Fibroblast of mammary gland (primary cell): ENCODE results near the gene TIPRL.
"Not testable (repeated sequence)": the region's sequence is repeated elsewhere in the genome, so short reads cannot be mapped to it uniquely, and the experiment has no call there.

Source experiments
- DNase-seq: peaks from one replicate; pipeline ENCODE4 v3.0.0-alpha.2; 2010; ENCODE audit warnings: low read depth
- H3K4me3 ChIP-seq: 2 replicates; pipeline ENCODE4 v1.5.1; 2011; ENCODE audit warnings: low read depth, mild to moderate bottlenecking, low read length, moderate library complexity; ENCODE audit not compliant: control insufficient read depth
- TF ChIP-seq, protein P1 (sequence below): conservative IDR thresholded peaks from 2 replicates; pipeline ENCODE4 v1.5.1; 2011; ENCODE audit warnings: low read depth, low read length, inconsistent platforms; ENCODE audit not compliant: control insufficient read depth, insufficient read depth

Gene TIPRL

DNA sequence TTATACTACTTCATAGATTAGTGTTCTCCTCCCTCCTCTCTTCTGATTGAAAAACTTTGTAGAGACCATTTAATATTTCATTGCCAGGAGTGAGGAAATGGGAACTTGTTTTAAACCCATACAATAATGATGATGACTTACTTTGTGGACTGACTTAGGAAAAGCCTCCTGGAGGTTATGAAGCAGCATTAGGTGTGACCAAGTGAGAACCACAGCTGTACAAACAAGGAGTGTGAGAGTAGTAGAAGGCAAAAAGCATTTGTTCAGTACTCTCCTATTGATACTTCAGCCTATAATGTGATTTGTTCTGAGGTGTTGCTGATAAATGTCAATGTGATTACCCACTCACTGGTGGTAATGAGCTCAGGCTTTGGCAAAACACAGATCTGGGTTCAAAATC is 8.4 kb downstream of the TIPRL start:
- no peak overlapping the region for H3K4me3 ChIP-seq
- TF ChIP-seq, protein P1, sequence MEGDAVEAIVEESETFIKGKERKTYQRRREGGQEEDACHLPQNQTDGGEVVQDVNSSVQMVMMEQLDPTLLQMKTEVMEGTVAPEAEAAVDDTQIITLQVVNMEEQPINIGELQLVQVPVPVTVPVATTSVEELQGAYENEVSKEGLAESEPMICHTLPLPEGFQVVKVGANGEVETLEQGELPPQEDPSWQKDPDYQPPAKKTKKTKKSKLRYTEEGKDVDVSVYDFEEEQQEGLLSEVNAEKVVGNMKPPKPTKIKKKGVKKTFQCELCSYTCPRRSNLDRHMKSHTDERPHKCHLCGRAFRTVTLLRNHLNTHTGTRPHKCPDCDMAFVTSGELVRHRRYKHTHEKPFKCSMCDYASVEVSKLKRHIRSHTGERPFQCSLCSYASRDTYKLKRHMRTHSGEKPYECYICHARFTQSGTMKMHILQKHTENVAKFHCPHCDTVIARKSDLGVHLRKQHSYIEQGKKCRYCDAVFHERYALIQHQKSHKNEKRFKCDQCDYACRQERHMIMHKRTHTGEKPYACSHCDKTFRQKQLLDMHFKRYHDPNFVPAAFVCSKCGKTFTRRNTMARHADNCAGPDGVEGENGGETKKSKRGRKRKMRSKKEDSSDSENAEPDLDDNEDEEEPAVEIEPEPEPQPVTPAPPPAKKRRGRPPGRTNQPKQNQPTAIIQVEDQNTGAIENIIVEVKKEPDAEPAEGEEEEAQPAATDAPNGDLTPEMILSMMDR, result no peak
- DNase-seq, result no peak

DNA sequence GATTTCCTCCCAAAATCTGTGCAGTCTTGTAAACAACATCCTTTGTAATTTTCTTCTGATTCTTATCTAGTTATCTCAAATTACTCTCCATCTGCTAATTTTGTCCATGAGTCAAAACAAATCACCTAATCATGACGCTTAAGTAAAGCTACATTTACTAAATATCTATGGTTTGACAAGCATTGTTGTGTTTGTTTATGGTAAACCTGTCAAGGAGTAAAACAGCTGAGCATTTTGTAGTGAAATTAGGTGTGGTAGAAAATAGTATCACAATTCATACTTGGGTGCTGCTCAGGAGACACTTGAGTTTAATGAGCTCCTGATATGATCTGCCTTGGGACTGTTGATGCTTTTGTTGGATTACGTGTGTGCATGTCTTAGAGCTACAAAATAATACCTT is 11.6 kb downstream of the TIPRL start:
- H3K4me3 ChIP-seq, result no peak overlapping the region
- no peak for DNase-seq
- TF ChIP-seq, protein P1, result no peak

DNA sequence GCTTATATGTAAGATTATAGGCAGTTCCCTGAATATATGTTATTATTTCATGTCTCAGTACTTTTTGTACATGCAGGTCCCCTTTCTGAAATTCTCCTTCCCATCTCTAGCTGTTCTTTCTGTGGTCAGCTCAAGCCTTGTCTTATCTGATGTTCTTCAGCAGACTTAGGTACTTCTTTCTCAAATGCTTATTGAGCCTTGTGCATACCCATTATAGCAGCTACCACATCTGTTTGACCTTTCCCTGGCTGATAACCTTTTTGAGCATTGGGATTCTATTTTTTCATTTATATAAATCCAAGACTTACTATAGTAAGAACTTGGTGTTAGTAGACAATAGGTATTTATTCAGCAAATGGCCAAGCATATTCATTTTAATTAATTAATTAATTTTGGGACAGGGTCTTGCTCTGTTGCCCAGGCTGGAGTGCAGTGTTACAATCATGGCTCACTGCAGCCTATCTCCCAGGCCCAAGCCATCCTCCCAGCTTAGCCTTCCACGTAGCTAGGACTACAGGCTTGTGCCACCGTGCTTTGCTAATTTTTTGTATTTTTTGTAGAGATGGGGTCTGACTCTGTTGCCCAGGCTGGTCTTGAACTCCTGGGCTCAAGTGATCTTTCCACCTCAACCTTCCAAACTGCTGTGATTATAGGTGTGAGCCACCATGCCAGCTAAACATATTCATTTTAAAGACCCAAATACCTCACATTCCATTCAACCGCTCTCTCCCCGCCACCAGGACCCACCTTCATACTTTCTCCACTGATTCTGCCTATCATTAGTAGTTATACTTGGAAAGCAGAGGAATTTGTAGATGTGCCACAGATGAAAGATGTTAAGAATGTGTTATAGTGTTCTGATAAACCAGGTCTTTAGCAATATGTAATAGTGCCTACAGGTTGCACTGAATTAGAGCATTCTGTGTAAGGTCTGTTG is 16.7 kb downstream of the TIPRL start:
- TF ChIP-seq, protein P1, result no peak
- H3K4me3 ChIP-seq, result no peak overlapping the region
- no peak for DNase-seq

DNA sequence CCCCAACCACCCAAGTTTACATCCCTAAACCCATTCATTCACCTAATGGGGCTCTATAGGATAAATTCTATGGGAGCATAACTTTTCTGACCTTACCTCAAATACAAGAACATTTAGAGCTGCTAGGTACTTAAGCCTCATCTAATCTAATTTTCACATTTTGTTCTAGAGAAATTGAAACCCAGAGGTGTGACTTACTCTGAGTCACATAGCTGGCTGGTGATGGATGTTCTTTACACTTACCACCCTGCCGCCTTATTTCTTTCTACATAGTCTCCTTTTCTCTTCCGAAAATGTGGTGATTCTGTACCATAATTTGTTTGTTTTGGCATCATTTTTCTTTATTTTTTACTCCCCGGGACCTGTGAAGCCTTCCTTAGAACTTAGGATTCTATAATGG is 20.3 kb downstream of the TIPRL start:
- no peak overlapping the region for H3K4me3 ChIP-seq
- TF ChIP-seq, protein P1, result no peak
- DNase-seq, result no peak

DNA sequence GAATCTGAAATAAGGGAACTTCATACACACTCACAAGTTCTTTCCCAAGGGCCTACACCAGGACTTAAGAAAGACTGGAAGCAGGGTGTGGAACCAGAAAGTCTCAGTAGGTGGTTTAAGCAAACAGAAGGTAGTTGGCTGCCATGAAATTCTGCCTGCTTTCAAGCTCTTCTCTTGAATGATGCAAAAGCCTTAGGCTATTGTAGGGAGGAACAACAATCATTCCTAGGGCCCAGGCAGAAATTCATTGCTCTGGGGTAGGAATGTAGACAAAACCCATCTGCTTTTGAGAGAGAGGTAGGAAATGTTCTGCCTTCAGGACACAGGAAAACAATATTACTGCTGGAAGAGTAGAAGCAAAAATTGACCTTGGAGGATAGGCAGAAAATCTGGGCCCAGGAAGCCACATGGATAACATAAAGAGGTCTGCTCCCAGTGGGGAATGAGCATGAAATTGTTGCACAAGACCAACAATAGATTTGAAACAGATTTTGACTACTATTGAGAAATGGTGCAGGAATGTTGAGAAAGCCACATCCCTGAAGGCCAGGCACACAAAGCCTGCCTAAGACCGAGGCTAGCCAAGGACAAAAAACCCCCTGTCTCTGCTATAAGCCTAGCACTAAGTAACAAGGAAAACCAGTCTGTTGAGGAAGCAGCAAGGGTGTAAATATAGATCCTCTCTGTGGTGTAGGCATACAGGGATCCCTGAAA is 24.3 kb downstream of the TIPRL start:
- TF ChIP-seq, protein P1, result no peak
- DNase-seq, result peak; percentile 95
- no peak overlapping the region for H3K4me3 ChIP-seq

DNA sequence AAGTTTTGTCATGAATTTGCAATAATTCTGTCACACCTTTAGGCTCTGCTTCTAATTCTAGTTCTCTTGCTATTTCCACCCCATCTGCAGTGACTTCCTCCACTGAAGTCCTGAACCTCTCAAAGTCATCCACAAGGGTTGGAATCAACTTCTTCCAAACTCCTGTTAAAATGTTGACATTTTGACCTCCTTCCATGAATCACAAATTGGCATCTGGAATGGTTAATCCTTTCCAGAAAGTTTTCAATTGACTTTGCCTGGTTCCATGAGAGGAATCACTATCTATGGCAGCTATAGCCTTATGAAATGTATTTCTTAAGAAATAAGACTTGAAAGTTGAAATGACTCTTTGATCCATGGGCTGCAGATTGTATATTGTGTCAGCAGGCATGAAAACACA is 27.3 kb downstream of the TIPRL start:
- TF ChIP-seq, protein P1, result no peak
- DNase-seq, result peak; percentile 54
- no peak overlapping the region for H3K4me3 ChIP-seq

DNA sequence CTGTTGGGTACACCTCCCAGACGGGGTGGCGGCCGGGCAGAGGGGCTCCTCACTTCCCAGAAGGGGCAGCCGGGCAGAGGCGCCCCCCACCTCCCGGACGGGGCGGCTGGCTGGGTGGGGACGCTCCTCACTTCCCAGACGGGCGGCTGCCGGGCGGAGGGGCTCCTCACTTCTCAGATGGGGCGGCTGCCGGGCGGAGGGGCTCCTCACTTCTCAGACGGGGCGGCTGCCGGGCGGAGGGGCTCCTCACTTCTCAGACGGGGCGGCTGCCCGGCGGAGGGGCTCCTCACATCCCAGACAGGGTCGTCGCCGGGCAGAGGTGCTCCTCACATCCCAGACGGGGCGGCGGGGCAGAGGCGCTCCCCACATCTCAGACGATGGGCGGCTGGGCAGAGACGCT is 28.9 kb downstream of the TIPRL start:
- DNase-seq, H3K4me3 ChIP-seq: not testable (repeated sequence)
